ENCODE measurements around the gene RPGRIP1L.

DNA sequence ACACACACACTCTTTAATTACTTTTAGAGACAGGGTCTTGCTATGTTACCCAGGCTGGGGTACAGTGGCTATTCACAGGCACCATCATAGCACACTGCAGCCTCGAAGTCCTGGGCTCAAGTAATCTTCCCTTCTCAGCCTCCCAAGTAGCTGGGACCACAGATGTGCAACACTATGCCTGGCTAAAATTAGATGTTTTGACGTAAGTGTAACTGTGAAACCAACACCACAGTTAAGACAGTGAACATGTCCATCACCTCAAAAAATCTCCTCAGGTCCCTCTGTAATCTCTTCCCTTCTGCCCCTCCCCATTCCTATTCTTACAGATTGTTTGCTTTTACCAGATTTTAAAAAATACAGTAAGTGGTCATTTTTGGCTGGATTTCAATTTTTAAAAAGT is 66.7 kb downstream of the RPGRIP1L start:
- TF ChIP-seq, protein P1, sequence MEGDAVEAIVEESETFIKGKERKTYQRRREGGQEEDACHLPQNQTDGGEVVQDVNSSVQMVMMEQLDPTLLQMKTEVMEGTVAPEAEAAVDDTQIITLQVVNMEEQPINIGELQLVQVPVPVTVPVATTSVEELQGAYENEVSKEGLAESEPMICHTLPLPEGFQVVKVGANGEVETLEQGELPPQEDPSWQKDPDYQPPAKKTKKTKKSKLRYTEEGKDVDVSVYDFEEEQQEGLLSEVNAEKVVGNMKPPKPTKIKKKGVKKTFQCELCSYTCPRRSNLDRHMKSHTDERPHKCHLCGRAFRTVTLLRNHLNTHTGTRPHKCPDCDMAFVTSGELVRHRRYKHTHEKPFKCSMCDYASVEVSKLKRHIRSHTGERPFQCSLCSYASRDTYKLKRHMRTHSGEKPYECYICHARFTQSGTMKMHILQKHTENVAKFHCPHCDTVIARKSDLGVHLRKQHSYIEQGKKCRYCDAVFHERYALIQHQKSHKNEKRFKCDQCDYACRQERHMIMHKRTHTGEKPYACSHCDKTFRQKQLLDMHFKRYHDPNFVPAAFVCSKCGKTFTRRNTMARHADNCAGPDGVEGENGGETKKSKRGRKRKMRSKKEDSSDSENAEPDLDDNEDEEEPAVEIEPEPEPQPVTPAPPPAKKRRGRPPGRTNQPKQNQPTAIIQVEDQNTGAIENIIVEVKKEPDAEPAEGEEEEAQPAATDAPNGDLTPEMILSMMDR (conservative IDR thresholded peaks at IDR 0.05; ENCODE audit: low read depth, low read length): no peak
- no peak for TF ChIP-seq EZH2 (IDR thresholded peaks at IDR 0.05; ENCODE audit: borderline replicate concordance, low read depth, low read length, poor library complexity, severe bottlenecking)

Measured in A673 (cell line).